HEK293 (cell line): ENCODE results near the gene JTB.

Experiments used
- BCL11A ChIP-seq: fragments of 450-650 bp; formaldehyde crosslinking; IDR thresholded peaks from 2 replicates; pipeline ENCODE4 v1.5.1; 2016; ENCODE audit warnings: low read depth, missing biosample characterization, missing genetic modification characterization
- HOXD13 ChIP-seq: sonication (generic); formaldehyde crosslinking; IDR thresholded peaks from 2 replicates; pipeline ENCODE4 v1.8.0; 2022; ENCODE audit warnings: missing genetic modification reagents, borderline replicate concordance
- KLF16 ChIP-seq: fragments of 450-650 bp; formaldehyde crosslinking; IDR thresholded peaks from 2 replicates; pipeline ENCODE4 v1.5.1; 2017; ENCODE audit warnings: missing biosample characterization, missing genetic modification characterization
- KLF9 ChIP-seq: fragments of 450-650 bp; formaldehyde crosslinking; IDR thresholded peaks from 2 replicates; pipeline ENCODE4 v1.5.1; 2016; ENCODE audit warnings: missing biosample characterization, missing genetic modification characterization, low read depth
- SCRT2 ChIP-seq: fragments of 450-650 bp; formaldehyde crosslinking; IDR thresholded peaks from 2 replicates; pipeline ENCODE4 v1.5.1; 2016; ENCODE audit warnings: missing biosample characterization, missing genetic modification characterization
- SETDB1 ChIP-seq: IDR thresholded peaks from one replicate; pipeline ENCODE4 v1.6.1; 2017; ENCODE audit warnings: mild to moderate bottlenecking, low read length, moderate library complexity, mixed read lengths; ENCODE audit not compliant: insufficient read length
- YY2 ChIP-seq: fragments of 450-650 bp; formaldehyde crosslinking; IDR thresholded peaks from 2 replicates; pipeline ENCODE4 v1.5.1; 2016; ENCODE audit warnings: missing biosample characterization, missing genetic modification characterization
- ZBTB20 ChIP-seq: fragments of 450-650 bp; formaldehyde crosslinking; IDR thresholded peaks from 2 replicates; pipeline ENCODE4 v1.5.1; 2016; ENCODE audit warnings: missing biosample characterization, missing genetic modification characterization
- ZBTB44 ChIP-seq: fragments of 450-650 bp; IDR thresholded peaks from 2 replicates; pipeline ENCODE4 v1.5.1; 2018; ENCODE audit warnings: missing biosample characterization, mild to moderate bottlenecking, missing genetic modification characterization
- ZBTB8A ChIP-seq: fragments of 450-650 bp; formaldehyde crosslinking; IDR thresholded peaks from 2 replicates; pipeline ENCODE4 v1.5.1; 2016; ENCODE audit warnings: missing biosample characterization, missing genetic modification characterization
- ZNF132 ChIP-seq: fragments of 450-650 bp; formaldehyde crosslinking; IDR thresholded peaks from 2 replicates; pipeline ENCODE4 v1.5.1; 2017; ENCODE audit warnings: missing biosample characterization, missing genetic modification characterization, borderline replicate concordance
- ZNF133 ChIP-seq: fragments of 450-650 bp; formaldehyde crosslinking; IDR thresholded peaks from 2 replicates; pipeline ENCODE4 v1.5.1; 2016; ENCODE audit warnings: missing biosample characterization, missing genetic modification characterization
- ZNF169 ChIP-seq: fragments of 450-650 bp; formaldehyde crosslinking; IDR thresholded peaks from 2 replicates; pipeline ENCODE4 v1.5.1; 2016; ENCODE audit warnings: missing biosample characterization, missing genetic modification characterization
- ZNF311 ChIP-seq: fragments of 450-650 bp; formaldehyde crosslinking; IDR thresholded peaks from 2 replicates; pipeline ENCODE4 v1.5.1; 2017; ENCODE audit warnings: missing biosample characterization, missing genetic modification characterization, borderline replicate concordance
- ZNF335 ChIP-seq: fragments of 450-650 bp; formaldehyde crosslinking; conservative IDR thresholded peaks from 2 replicates; pipeline ENCODE4 v1.5.1; 2016; ENCODE audit warnings: missing biosample characterization, missing genetic modification characterization
- ZNF350 ChIP-seq: fragments of 450-650 bp; formaldehyde crosslinking; IDR thresholded peaks from 2 replicates; pipeline ENCODE4 v1.5.0; 2017; ENCODE audit warnings: missing biosample characterization, mild to moderate bottlenecking, missing genetic modification characterization
- ZNF426 ChIP-seq: fragments of 450-650 bp; formaldehyde crosslinking; IDR thresholded peaks from 2 replicates; pipeline ENCODE4 v1.5.1; 2017; ENCODE audit warnings: missing biosample characterization, missing genetic modification characterization, mild to moderate bottlenecking, inconsistent platforms, moderate library complexity
- ZNF48 ChIP-seq: fragments of 450-650 bp; formaldehyde crosslinking; IDR thresholded peaks from 2 replicates; pipeline ENCODE4 v1.5.1; 2016; ENCODE audit warnings: missing biosample characterization, missing genetic modification characterization
- ZNF501 ChIP-seq: fragments of 450-650 bp; formaldehyde crosslinking; IDR thresholded peaks from 2 replicates; pipeline ENCODE4 v1.5.1; 2016; ENCODE audit warnings: missing biosample characterization, missing genetic modification characterization
- ZNF549 ChIP-seq: fragments of 450-650 bp; IDR thresholded peaks from 2 replicates; pipeline ENCODE4 v1.5.1; 2018; ENCODE audit warnings: missing biosample characterization, missing genetic modification characterization, mild to moderate bottlenecking, inconsistent platforms, moderate library complexity
- ZNF560 ChIP-seq: fragments of 450-650 bp; formaldehyde crosslinking; IDR thresholded peaks from 2 replicates; pipeline ENCODE4 v1.5.1; 2017; ENCODE audit warnings: missing biosample characterization, missing genetic modification characterization, borderline replicate concordance
- ZNF571 ChIP-seq: fragments of 450-650 bp; formaldehyde crosslinking; IDR thresholded peaks from 2 replicates; pipeline ENCODE4 v1.5.0; 2017; ENCODE audit warnings: missing biosample characterization, missing genetic modification characterization
- ZNF654 ChIP-seq: fragments of 450-650 bp; formaldehyde crosslinking; IDR thresholded peaks from 2 replicates; pipeline ENCODE4 v1.5.1; 2016; ENCODE audit warnings: low read depth, missing biosample characterization, missing genetic modification characterization
- ZNF677 ChIP-seq: fragments of 450-650 bp; IDR thresholded peaks from 2 replicates; pipeline ENCODE4 v1.5.0; 2018; ENCODE audit warnings: missing biosample characterization, mild to moderate bottlenecking, missing genetic modification characterization, moderate library complexity
- ZNF701 ChIP-seq: fragments of 450-650 bp; formaldehyde crosslinking; IDR thresholded peaks from 2 replicates; pipeline ENCODE4 v1.5.1; 2016; ENCODE audit warnings: missing biosample characterization, missing genetic modification characterization
- ZNF791 ChIP-seq: fragments of 450-650 bp; formaldehyde crosslinking; IDR thresholded peaks from 2 replicates; pipeline ENCODE4 v1.5.1; 2016; ENCODE audit warnings: missing biosample characterization, missing genetic modification characterization
- ZNF792 ChIP-seq: fragments of 450-650 bp; formaldehyde crosslinking; IDR thresholded peaks from 2 replicates; pipeline ENCODE4 v1.5.1; 2016; ENCODE audit warnings: missing biosample characterization, missing genetic modification characterization
- ZSCAN23 ChIP-seq: fragments of 450-650 bp; formaldehyde crosslinking; IDR thresholded peaks from 2 replicates; pipeline ENCODE4 v1.5.1; 2016; ENCODE audit warnings: missing biosample characterization, missing genetic modification characterization
- TF ChIP-seq, protein P1 (sequence below): fragments of 450-650 bp; formaldehyde crosslinking; optimal IDR thresholded peaks from 2 replicates; pipeline ENCODE3; 2016; ENCODE audit warnings: missing biosample characterization, mild to moderate bottlenecking, missing genetic modification characterization
- TF ChIP-seq, protein P2 (sequence below): fragments of 450-650 bp; formaldehyde crosslinking; IDR thresholded peaks from 2 replicates; pipeline ENCODE4 v1.5.1; 2017; ENCODE audit warnings: missing biosample characterization, missing genetic modification characterization
- TF ChIP-seq, protein P3 (sequence below): fragments of 450-650 bp; formaldehyde crosslinking; IDR thresholded peaks from 2 replicates; pipeline ENCODE4 v1.5.1; 2016; ENCODE audit warnings: missing biosample characterization, missing genetic modification characterization, borderline replicate concordance
- TF ChIP-seq, protein P4 (sequence below): fragments of 450-650 bp; formaldehyde crosslinking; IDR thresholded peaks from 2 replicates; pipeline ENCODE4 v1.5.1; 2016; ENCODE audit warnings: missing biosample characterization, missing genetic modification characterization

Gene JTB

GRCh38 chr1:153990468-153991150 lies 13.1 kb upstream of the JTB start, which contains the start of gene RPS27 (continued):
- TF ChIP-seq ZNF335 (tag by site-specific recombination), result peak; percentile 85
- TF ChIP-seq ZBTB44, result no peak
- peak; percentile 24; the same call in 1 of the 2 replicates for TF ChIP-seq ZBTB20 (tag by site-specific recombination)
- TF ChIP-seq, protein P1, sequence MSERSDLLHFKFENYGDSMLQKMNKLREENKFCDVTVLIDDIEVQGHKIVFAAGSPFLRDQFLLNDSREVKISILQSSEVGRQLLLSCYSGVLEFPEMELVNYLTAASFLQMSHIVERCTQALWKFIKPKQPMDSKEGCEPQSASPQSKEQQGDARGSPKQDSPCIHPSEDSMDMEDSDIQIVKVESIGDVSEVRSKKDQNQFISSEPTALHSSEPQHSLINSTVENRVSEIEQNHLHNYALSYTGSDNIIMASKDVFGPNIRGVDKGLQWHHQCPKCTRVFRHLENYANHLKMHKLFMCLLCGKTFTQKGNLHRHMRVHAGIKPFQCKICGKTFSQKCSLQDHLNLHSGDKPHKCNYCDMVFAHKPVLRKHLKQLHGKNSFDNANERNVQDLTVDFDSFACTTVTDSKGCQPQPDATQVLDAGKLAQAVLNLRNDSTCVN, result peak; percentile 41
- TF ChIP-seq ZNF132 (tag by site-specific recombination), result no peak
- TF ChIP-seq, protein P2, sequence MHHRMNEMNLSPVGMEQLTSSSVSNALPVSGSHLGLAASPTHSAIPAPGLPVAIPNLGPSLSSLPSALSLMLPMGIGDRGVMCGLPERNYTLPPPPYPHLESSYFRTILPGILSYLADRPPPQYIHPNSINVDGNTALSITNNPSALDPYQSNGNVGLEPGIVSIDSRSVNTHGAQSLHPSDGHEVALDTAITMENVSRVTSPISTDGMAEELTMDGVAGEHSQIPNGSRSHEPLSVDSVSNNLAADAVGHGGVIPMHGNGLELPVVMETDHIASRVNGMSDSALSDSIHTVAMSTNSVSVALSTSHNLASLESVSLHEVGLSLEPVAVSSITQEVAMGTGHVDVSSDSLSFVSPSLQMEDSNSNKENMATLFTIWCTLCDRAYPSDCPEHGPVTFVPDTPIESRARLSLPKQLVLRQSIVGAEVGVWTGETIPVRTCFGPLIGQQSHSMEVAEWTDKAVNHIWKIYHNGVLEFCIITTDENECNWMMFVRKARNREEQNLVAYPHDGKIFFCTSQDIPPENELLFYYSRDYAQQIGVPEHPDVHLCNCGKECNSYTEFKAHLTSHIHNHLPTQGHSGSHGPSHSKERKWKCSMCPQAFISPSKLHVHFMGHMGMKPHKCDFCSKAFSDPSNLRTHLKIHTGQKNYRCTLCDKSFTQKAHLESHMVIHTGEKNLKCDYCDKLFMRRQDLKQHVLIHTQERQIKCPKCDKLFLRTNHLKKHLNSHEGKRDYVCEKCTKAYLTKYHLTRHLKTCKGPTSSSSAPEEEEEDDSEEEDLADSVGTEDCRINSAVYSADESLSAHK (tag by site-specific recombination), result 0 out of 2 replicates have a peak, but pooled peaks have one; percentile 16
- no peak for TF ChIP-seq ZNF560 (tag by site-specific recombination)
- TF ChIP-seq BCL11A, result no peak
- TF ChIP-seq ZNF654, result no peak
- no peak for TF ChIP-seq SETDB1
- peak; percentile 57 for TF ChIP-seq ZBTB8A (tag by site-specific recombination)
- TF ChIP-seq ZSCAN23 (tag by site-specific recombination), result no peak
- peak; percentile 94 for TF ChIP-seq ZNF501 (tag by site-specific recombination)
- TF ChIP-seq ZNF350 (tag by site-specific recombination), result no peak
- TF ChIP-seq ZNF571 (tag by site-specific recombination), result no peak
- TF ChIP-seq, protein P3, sequence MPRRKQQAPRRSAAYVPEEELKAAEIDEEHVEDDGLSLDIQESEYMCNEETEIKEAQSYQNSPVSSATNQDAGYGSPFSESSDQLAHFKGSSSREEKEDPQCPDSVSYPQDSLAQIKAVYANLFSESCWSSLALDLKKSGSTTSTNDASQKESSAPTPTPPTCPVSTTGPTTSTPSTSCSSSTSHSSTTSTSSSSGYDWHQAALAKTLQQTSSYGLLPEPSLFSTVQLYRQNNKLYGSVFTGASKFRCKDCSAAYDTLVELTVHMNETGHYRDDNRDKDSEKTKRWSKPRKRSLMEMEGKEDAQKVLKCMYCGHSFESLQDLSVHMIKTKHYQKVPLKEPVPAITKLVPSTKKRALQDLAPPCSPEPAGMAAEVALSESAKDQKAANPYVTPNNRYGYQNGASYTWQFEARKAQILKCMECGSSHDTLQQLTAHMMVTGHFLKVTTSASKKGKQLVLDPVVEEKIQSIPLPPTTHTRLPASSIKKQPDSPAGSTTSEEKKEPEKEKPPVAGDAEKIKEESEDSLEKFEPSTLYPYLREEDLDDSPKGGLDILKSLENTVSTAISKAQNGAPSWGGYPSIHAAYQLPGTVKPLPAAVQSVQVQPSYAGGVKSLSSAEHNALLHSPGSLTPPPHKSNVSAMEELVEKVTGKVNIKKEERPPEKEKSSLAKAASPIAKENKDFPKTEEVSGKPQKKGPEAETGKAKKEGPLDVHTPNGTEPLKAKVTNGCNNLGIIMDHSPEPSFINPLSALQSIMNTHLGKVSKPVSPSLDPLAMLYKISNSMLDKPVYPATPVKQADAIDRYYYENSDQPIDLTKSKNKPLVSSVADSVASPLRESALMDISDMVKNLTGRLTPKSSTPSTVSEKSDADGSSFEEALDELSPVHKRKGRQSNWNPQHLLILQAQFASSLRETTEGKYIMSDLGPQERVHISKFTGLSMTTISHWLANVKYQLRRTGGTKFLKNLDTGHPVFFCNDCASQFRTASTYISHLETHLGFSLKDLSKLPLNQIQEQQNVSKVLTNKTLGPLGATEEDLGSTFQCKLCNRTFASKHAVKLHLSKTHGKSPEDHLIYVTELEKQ (tag by site-specific recombination), result no peak
- TF ChIP-seq KLF9 (tag by site-specific recombination), result no peak
- no peak for TF ChIP-seq SCRT2 (tag by site-specific recombination)
- TF ChIP-seq ZNF549 (tag by site-specific recombination), result no peak
- no peak for TF ChIP-seq HOXD13 (CRISPR knock-in tag)
- TF ChIP-seq ZNF677 (tag by site-specific recombination), result no peak
- no peak for TF ChIP-seq ZNF311 (tag by site-specific recombination)
- TF ChIP-seq, protein P4, sequence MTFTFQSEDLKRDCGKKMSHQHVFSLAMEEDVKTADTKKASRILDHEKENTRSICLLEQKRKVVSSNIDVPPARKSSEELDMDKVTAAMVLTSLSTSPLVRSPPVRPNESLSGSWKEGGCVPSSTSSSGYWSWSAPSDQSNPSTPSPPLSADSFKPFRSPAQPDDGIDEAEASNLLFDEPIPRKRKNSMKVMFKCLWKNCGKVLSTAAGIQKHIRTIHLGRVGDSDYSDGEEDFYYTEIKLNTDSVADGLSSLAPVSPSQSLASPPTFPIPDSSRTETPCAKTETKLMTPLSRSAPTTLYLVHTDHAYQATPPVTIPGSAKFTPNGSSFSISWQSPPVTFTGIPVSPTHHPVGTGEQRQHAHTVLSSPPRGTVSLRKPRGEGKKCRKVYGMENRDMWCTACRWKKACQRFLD (tag by site-specific recombination), result no peak
- TF ChIP-seq YY2 (tag by site-specific recombination), result peak; percentile 98
- TF ChIP-seq ZNF48 (tag by site-specific recombination), result no peak
- TF ChIP-seq ZNF701 (tag by site-specific recombination), result no peak
- no peak for TF ChIP-seq ZNF133
- no peak for TF ChIP-seq ZNF792 (tag by site-specific recombination)
- TF ChIP-seq ZNF169, result no peak
- no peak for TF ChIP-seq KLF16 (tag by site-specific recombination)
- TF ChIP-seq ZNF791, result no peak
- TF ChIP-seq ZNF426 (tag by site-specific recombination), result no peak
